GM21526 (cell line): ENCODE data around the gene GNAI2.
"Not testable (repeated sequence)": the region's sequence is repeated elsewhere in the genome, so short reads cannot be mapped to it uniquely, and the experiment has no call there.

ENCODE experiments used
- ATAC-seq: cut with Tn5 transposase; IDR thresholded peaks from one replicate; pipeline ENCODE4 v1.9.1; 2021; ENCODE audit warnings: moderate library complexity; ENCODE audit not compliant: unreplicated experiment, low FRiP score

The GNAI2 gene

DNA sequence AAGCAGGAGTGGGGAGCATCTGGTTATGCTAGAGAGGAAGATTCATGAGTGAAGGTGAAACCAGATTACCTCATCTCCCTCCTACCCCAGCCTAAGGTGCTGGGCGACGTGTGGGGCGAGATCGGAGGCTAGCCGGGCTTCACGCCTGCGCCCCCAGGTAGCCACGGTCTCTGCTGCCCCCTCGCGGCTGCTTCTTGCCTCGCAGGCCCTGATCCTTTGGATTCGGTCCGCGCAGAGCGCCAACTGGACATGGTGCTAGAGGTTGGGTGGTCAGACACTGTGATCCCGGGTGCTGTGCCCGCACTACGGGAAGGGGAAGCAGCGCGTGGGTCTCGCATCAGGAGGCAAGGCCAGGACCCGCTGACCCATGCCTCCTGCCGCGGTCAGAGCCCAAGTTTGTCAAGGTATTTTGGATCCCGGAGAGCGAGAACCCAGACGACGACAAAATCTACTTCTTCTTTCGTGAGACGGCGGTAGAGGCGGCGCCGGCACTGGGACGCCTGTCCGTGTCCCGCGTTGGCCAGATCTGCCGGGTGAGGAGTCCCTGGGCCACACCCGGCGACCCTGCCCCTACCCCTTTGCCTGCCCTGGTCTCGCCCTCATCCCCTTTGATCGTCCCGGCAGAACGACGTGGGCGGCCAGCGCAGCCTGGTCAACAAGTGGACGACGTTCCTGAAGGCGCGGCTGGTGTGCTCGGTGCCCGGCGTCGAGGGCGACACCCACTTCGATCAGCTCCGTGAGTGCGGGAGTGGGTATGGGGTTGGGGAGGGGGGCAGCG lies 37.1 kb downstream of the GNAI2 start:
- ATAC-seq = peak; percentile 56

DNA sequence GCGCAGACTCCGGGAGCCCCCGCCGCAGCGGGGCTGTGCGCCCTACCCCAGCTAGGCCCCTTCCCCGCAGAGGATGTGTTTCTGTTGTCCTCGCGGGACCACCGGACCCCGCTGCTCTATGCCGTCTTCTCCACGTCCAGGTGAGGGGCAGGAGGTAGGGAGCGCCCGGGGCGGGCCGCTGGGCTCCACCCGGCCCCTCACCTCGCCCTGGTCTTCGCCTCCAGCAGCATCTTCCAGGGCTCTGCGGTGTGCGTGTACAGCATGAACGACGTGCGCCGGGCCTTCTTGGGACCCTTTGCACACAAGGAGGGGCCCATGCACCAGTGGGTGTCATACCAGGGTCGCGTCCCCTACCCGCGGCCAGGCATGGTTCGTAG lies 37.7 kb downstream of the GNAI2 start:
- ATAC-seq = no peak

DNA sequence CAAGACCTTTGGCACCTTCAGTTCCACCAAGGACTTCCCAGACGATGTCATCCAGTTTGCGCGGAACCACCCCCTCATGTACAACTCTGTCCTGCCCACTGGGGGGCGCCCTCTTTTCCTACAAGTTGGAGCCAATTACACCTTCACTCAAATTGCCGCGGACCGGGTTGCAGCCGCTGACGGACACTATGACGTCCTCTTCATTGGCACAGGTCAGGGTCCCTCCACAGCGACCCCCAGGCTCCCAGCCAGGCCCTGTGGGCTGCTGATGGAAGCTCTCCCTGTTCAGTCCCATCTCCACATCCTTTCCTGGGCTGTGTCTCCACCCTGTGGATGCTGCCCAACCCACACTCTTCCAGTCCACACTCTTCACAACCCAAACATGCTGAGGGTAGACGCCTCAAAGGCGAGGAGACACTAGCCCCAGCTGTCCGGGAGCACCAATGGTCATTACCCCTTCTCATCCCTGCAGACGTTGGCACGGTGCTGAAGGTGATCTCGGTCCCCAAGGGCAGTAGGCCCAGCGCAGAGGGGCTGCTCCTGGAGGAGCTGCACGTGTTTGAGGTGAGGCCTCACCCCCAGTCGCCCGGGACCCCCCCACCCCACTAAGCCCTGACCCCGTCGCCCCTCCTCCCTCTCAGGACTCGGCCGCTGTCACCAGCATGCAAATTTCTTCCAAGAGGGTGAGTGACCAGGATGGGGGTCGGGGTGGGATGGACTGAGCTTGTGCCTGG lies 38.5 kb downstream of the GNAI2 start:
- no peak for ATAC-seq

DNA sequence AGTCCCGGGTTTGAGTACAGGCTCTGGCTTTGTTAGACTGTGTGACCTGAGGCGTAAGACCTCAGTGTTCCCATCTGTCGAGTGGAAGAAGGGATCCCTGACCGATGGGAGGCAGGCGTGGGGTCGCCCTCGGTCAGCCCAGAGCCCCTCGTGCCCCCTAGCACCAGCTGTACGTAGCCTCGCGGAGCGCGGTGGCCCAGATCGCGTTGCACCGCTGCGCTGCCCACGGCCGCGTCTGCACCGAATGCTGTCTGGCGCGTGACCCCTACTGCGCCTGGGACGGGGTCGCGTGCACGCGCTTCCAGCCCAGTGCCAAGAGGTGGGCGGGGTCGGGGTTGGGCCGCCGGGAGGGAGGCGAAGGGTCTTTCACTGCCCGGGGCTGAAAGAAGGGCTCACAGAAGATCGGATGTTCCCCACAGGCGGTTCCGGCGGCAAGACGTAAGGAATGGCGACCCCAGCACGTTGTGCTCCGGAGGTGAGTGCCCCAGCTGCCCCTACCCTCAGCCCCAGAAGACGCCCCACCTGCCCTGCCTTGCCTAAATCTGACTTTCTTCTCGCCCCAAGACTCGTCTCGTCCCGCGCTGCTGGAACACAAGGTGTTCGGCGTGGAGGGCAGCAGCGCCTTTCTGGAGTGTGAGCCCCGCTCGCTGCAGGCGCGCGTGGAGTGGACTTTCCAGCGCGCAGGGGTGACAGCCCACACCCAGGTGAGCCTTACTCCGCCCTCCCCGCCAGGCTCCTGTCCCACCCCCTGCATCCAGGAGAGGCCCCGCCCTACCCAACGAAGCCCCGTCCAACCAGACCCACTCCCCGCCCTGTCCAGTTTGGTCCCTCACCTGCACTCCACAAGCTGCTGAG lies 39.4 kb downstream of the GNAI2 start:
- ATAC-seq = no peak

DNA sequence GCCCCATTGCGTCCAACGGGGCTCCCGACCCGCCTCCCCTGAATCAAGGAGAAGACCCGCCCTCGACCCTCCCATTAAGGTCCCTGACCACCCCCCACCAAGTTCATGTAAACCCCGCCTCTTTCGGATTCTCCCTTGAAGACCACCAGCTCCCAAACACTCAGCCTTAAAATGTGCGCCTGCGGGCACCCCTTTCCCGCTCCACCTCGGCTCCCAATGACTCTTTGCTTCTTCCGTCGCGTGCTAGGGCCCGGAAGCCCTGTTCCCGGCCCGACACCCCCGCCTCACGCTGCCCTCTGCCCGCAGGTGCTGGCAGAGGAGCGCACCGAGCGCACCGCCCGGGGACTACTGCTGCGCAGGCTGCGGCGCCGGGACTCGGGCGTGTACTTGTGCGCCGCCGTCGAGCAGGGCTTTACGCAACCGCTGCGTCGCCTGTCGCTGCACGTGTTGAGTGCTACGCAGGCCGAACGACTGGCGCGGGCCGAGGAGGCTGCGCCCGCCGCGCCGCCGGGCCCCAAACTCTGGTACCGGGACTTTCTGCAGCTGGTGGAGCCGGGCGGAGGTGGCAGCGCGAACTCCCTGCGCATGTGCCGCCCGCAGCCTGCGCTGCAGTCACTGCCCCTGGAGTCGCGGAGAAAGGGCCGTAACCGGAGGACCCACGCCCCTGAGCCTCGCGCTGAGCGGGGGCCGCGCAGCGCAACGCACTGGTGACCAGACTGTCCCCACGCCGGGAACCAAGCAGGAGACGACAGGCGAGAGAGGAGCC lies 40.2 kb downstream of the GNAI2 start:
- no peak for ATAC-seq

DNA sequence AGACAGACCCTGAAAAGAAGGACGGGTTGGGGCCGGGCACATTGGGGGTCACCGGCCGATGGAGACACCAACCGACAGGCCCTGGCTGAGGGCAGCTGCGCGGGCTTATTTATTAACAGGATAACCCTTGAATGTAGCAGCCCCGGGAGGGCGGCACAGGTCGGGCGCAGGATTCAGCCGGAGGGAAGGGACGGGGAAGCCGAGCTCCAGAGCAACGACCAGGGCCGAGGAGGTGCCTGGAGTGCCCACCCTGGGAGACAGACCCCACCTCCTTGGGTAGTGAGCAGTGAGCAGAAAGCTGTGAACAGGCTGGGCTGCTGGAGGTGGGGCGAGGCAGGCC lies 40.7 kb downstream of the GNAI2 start:
- no peak for ATAC-seq

DNA sequence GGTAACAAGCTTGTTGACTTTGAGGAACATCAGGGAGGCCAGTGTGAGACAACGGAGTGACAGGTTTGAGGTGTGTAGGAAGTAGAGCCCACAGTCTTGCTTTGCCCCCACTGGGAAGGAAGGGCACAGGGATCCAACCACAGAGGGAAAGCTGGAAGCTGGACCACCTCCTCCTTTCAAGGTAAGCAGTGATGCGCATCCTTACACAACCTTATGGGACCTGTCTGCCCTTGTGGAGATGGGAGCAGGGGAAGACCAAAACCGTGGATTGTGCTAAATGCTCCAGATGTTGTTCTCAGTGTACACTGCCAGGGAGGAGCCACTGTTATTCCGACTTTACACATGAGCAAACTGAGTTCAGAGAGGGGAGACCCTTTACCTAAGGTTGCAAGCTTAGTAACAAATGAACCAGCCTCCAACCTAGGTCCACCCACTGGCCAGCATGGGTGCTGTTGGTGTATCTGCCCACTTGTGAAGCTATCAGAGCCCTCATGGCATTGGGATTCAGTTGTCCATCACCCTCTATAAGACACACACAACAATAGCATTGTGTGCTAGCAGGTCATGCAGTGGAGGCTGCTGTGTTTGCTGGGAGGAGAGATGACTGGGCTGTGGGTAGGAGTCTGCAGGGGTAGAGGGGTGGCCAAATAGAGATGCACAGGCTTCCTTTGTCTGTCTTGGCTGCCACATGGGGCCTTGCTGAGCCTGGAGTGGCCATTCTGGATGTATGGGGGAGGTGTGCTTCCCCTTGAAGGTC lies 42.3 kb downstream of the GNAI2 start:
- no peak for ATAC-seq

DNA sequence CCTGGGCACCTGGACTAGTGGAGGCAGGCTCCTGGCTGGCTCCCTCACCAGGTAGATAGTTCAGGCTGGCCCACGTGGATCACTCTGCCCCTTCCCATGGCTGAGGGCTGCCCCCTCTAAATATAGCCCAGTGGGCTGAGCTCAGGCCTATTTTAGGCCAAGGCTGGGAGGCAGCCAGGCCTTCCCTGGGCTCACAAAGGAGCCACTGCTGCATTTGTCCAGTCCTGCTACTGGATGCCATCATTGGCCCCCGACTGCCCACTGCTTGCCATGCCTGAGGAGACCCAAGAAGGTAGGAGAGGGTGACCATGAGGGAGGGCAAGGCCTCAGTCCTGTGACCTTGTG lies 42.8 kb downstream of the GNAI2 start, which contains the start of gene LSMEM2:
TSS of gene LSMEM2 (plus strand) at position 208 of the 345 bp plus-strand sequence. CDS start at position 235, 27 bp downstream.
- ATAC-seq = no peak

DNA sequence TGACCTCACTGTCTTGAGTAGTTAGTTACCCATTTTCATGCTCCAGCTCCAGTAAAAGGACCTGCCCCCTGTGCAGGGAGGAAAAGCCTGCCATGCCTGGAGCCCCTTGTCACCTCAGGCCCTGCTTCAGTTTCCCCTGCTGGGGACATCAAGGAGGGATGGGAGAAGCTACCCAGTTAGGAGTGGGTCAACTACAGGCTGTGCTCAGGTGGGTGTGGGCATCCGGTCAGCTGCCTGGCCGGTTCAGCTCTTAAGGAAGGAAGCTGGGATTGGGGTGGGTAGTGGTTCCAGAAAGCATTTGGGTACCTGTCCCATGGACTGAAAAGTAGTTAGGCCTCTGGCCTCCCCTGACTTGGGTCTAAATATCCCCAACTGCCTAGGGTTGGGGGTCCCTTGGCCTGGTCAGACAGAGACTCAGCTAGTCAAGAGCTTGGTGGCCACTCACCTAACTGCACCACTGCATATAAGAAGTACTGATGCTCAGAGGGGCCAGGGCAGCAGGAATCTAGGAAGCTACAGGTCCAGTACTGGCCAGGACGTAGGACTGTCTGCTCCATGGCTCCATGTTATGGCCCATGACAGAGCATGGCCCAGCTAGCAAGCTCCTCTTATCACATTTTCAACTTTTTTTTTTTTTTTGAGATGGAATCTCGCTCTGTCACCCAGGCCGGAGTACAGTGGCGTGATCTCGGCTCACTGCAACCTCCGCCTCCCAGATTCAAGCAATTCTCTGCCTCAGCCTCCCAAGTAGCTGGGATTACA lies 43.4 kb downstream of the GNAI2 start:
- ATAC-seq = no peak

DNA sequence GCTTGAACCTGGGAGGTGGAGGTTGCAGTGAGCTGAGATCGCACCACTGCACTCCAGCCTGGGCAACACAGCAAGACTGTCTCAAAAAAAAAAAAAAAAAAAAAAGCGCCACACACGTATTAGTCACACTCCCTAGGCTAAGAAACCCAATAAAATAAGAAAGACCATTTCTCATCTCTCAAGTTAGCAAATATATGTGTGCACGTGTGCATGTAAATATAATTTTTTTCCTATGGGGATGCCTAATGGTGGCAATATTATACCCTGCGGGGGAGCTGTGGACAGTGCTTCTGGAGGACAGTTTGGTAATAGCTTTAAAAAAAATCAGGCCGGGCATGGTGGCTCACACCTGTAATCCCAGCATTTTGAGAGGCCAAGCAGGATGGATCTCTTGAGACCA lies 48.1 kb downstream of the GNAI2 start:
- ATAC-seq = not testable (repeated sequence)

DNA sequence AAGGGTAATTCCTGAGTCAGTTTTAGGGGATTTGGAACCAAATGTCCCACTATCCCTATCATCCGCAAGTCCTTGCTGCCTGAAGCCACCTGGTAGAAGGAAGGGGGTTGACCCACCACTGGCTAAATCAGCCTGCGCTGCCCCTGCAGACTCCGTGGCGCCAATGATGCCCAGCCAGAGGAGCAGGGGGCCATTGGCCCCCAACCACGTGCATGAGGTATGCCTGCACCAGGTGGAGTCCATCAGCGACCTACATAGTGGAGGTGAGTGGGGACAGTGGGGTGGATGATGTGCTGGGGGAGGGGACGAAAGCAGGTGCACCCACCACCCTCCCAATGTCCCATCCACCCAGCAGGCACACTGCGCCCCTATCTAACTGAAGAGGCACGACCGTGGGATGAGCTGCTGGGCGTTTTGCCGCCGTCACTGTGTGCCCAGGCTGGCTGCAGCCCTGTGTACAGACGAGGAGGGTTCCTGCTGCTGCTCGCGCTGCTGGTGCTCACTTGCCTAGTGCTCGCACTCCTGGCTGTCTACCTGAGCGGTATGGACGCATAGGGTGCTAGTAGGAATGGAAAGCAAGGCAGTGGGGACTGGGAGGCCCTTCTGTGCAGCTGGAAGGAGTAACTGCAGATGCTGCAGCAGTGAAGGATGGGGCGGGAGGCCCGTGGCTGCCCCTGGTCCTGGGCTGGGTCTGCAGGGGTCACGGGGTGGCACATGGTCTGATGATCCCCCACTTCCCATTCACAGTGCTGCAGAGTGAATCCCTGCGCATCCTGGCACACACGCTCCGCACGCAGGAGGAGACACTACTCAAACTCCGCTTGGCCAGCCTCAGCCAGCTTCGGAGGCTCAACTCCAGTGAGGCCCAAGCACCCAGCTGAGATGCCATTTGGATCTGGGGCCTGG lies 50.6 kb downstream of the GNAI2 start:
- ATAC-seq = no peak

DNA sequence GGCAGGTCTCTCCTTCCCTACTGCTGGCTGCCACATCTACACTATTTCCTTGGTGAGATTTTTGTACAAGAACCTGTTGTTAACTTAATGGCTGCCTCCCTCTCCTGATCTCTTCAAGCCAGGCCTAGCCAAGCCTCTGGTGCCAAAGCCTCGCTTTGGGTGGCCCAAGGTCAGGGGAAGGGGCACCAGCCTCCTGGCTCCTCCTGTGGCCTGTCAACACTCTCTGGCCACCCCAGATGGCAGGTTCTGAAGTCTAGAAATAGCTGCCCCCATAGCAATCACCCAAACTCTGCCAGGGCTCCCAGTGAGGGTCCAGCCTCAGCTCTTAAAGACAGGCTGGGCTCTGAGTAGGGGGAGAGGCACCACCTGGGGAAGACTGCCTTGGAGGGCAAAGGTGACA lies 51.3 kb downstream of the GNAI2 start:
- no peak for ATAC-seq

DNA sequence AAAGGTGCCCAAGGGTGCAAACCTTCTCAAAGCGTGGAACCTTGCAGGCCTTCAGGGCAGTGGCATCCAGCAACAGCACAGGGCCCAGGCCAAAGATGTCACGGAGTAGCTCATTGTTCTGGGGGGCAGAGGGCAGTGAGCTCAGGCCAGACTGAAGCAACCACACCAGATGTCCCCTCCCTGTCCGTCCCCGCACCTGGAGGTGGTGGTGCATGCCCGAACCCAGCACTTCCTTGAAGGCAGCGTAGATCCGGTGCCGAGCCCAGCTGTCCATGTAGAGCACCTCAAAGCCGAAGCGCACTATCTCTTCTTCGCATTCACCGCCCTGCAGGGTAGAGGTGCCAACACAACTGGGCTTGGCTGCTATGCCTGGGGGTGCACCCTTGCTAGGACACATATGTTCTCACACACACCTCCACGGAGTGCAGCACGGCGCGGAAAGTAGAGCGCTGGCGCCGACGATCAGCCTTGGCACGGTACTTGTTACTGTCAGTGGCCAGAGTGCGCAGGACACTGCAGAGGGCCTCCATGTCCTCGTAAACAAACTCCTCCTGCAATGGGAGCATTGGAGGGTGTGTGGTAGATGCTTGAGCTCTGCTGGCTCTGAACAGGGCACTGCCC lies 52.5 kb downstream of the GNAI2 start:
- ATAC-seq = no peak

DNA sequence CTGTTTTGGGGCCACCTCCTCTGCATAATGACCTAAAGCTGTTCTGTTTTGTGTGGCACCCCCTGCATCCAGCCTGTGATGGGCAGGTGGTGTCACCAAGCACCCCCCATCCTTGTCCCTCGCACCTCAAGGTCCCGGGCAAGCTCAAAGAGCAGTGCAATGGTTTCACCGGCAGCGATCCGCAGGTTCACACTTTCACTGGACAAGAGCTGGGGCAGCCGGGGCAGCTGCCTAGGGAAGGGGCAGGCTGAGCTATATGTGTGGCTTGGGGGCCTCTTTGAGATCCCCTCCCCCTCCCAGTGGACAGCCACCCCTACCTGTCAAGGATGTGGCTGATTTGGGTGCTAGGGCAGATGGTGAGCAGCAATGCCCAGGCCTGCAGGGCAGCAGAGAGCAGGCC lies 53.1 kb downstream of the GNAI2 start:
- ATAC-seq = no peak

DNA sequence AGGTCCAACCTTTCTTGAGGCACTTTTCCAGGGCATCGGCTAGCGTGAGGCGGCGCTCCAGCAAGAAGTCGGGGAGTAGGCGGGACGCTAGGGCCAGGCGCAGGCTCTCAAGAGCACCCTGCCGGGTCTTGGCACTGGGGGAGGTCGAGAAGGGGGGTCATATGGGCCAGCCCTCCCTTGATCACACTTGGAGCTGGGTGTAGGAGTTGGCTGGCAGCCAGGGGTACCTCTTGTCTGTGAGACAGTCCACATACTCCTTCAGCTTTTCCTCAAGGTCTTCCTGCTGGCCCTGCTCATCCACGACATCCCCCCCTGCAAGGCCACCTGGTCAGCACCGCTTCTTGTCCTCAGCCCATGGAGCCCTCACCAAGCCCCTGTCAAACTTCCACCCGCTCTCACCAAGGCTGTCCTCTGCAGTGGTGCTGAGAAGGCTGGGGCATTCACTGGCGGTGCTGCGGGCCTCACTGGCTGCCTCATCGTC lies 54.2 kb downstream of the GNAI2 start:
- ATAC-seq = no peak

DNA sequence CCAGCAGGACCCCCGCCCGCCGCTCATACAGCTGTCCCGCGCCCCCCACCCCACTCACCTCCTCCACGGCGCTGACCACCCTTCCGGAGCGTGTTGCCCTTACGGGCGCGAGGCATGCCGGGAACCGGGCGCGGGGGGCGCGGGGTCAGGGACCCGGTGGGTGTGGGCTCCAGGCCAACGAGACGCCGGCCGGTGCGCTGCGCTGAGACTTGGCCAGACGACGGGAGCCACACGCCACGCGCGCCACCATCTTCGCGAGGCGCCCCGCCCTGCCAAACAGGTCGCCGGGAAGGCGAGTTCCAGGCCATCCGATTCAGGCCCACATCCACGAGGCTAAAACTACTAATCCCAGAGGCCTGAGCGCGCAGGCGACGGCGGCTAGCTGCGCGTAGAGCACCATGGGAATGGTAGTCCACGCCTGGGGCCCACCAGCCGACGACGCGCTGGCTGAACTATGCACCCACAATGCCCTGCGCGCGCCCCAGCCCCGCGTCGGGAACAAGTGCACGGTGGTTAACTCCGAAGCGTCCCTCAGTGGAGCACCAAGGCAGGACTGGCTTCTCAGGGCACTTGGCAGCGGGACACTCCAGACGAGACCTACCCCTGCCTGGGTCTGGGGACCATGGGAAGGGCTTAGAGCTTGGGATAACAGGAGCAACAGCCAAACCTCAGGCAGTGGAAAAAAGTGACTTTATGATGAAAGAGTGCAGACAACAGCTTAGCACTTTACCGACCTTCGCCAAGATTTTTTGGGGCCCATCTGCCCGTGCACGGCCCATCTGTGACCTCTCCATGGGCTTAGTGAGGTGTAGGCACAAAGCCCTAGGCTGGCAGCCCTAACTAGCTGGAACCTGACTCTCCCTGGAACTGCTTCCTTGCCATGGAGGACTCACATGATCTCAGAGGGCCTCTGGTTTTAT lies 56.4 kb downstream of the GNAI2 start, which contains the start of gene IFRD2:
TSS of gene IFRD2 (minus strand) at position 271 of the 920 bp plus-strand sequence. CDS start at position 116, 155 bp downstream.
- peak; percentile 85 for ATAC-seq
